Liver (tissue), 9 donors: ENCODE measurements around the gene SUSD4. TPM values are rescaled to one million over a fixed set of nuclear protein-coding genes. Genes with fewer than 3 reads are reported as not detected.

Experiments
- DNase-seq: peaks from one replicate; pipeline ENCODE4 v3.0.0-alpha.2; 2017; ENCODE audit warnings: low spot score
- H3K27ac ChIP-seq, 2 donors: one replicate each; pipeline ENCODE4 v1.7.0; 2013; ENCODE audit warnings: inconsistent platforms in 2 of 2, low read length in 2 of 2, control low read depth in 1 of 2, low read depth in 1 of 2, mild to moderate bottlenecking in 1 of 2
- H3K27me3 ChIP-seq, 4 donors: one replicate each; pipeline versions ENCODE4 v1.6.1 to v1.7.0; 2013; ENCODE audit warnings: low read length in 3 of 4, inconsistent platforms in 1 of 4, mild to moderate bottlenecking in 1 of 4, moderate library complexity in 1 of 4; ENCODE audit not compliant: control insufficient read depth in 4 of 4, insufficient read depth in 4 of 4
- H3K36me3 ChIP-seq, 4 donors: one replicate each; pipeline versions ENCODE4 v1.6.1 to v1.7.0; 2013; ENCODE audit warnings: low read length in 3 of 4, mild to moderate bottlenecking in 3 of 4, low read depth in 1 of 4, moderate library complexity in 1 of 4; ENCODE audit not compliant: control insufficient read depth in 4 of 4, insufficient read depth in 3 of 4
- H3K4me1 ChIP-seq, 4 donors: one replicate each; pipeline versions ENCODE4 v1.6.1 to v1.7.0; 2013; ENCODE audit warnings: low read length in 3 of 4, mild to moderate bottlenecking in 3 of 4, moderate library complexity in 1 of 4; ENCODE audit not compliant: control insufficient read depth in 4 of 4, insufficient read depth in 4 of 4
- H3K4me3 ChIP-seq, 3 donors: one replicate each; pipeline versions ENCODE4 v1.6.1 to v1.7.0; 2013; ENCODE audit warnings: low read length in 3 of 3, control low read depth in 1 of 3, low read depth in 1 of 3, mild to moderate bottlenecking in 1 of 3
- H3K9ac ChIP-seq, 2 donors: one replicate each; pipeline ENCODE4 v1.7.0; 2013; ENCODE audit warnings: low read length in 2 of 2, mild to moderate bottlenecking in 2 of 2, moderate library complexity in 2 of 2, control low read depth in 1 of 2, low read depth in 1 of 2
- H3K9me3 ChIP-seq, 4 donors: one replicate each; pipeline versions ENCODE4 v1.6.1 to v1.7.0; 2013; ENCODE audit warnings: low read length in 3 of 4; ENCODE audit not compliant: control insufficient read depth in 4 of 4
- CTCF ChIP-seq: fragments of 150-350 bp; IDR thresholded peaks from 2 replicates; pipeline ENCODE4 v1.5.1; 2017; ENCODE audit warnings: improper control_type of control experiment, low read depth, low read length; ENCODE audit not compliant: missing input control
- FOXA1 ChIP-seq: IDR thresholded peaks from 2 replicates; pipeline ENCODE4 v1.6.1; 2016; ENCODE audit warnings: antibody characterized with exemption
- FOXA2 ChIP-seq: IDR thresholded peaks from 2 replicates; pipeline ENCODE4 v1.6.1; 2016; ENCODE audit warnings: antibody characterized with exemption
- GABPA ChIP-seq, 2 donors: IDR thresholded peaks in 1 of 2; conservative IDR thresholded peaks in 1 of 2; 2 replicates each; pipeline ENCODE4 v1.6.1; 2016; ENCODE audit warnings: antibody characterized with exemption in 2 of 2, mild to moderate bottlenecking in 1 of 2, moderate library complexity in 1 of 2
- HNF4A ChIP-seq, 2 donors: conservative IDR thresholded peaks; 2 replicates each; pipeline ENCODE4 v1.6.1; 2016; ENCODE audit warnings: antibody characterized with exemption in 2 of 2, mild to moderate bottlenecking in 2 of 2
- HNF4G ChIP-seq: IDR thresholded peaks from 2 replicates; pipeline ENCODE4 v1.6.1; 2016; ENCODE audit warnings: antibody characterized with exemption
- JUND ChIP-seq, 2 donors: IDR thresholded peaks; 2 replicates each; pipeline ENCODE4 v1.6.1; 2016; ENCODE audit warnings: antibody characterized with exemption in 2 of 2
- MAX ChIP-seq: IDR thresholded peaks from 2 replicates; pipeline ENCODE4 v1.6.1; 2016; ENCODE audit warnings: antibody characterized with exemption
- NR2F2 ChIP-seq: IDR thresholded peaks from 2 replicates; pipeline ENCODE4 v1.6.1; 2016; ENCODE audit warnings: antibody characterized with exemption
- RAD21 ChIP-seq, 2 donors: IDR thresholded peaks; 2 replicates each; pipeline ENCODE4 v1.6.1; 2016; ENCODE audit warnings: antibody characterized with exemption in 2 of 2, mild to moderate bottlenecking in 2 of 2
- REST ChIP-seq: IDR thresholded peaks from 2 replicates; pipeline ENCODE4 v1.6.1; 2016; ENCODE audit warnings: antibody characterized with exemption, mild to moderate bottlenecking
- RXRA ChIP-seq, 2 donors: IDR thresholded peaks; 2 replicates each; pipeline ENCODE4 v1.6.1; 2017 to 2018; ENCODE audit warnings: antibody characterized with exemption in 2 of 2, mild to moderate bottlenecking in 1 of 2
- SP1 ChIP-seq: IDR thresholded peaks from 2 replicates; pipeline ENCODE4 v1.6.1; 2018; ENCODE audit warnings: antibody characterized with exemption, mild to moderate bottlenecking
- WGBS: extraction: QIAGEN DNeasy Blood & Tissue Kit; methylation state at CpG from one replicate; pipeline ENCODE4 v1.1.7; 2013; 5-methylcytosine and 5-hydroxymethylcytosine counted together
- polyA plus RNA-seq, 2 donors: library from polyadenylated mRNA; stranded (reverse) in 1 of 2; unstranded in 1 of 2; fragments of 200-250 nt in 1 of 2; fragments of >200 nt in 1 of 2; fragmentation: Nextera tagmentation in 1 of 2; extraction: Ambion mirVana in 1 of 2; gene quantifications; one replicate each; pipeline versions ENCODE4 v1.2.1 to v1.2.3, GENCODE V29; 2013 to 2015
- total RNA-seq, 2 donors: library from RNA; depleted of rRNA; stranded (reverse); fragments of >200 nt; gene quantifications; one replicate each; pipeline ENCODE4 v1.2.3, GENCODE V29; 2014
- donor health status: healthy.
- donor health status: healthy.
- donor health status: healthy.
- donor health status: healthy.
- donor health status: healthy.

SUSD4 gene
- total and polyA plus RNA-seq, 4 donors = 1.1 to 3.8 (median 1.8) TPM

GRCh38 chr1:223341121-223341520 is 22.9 kb downstream of the SUSD4 start:
- Histone ChIP-seq H3K36me3 (no peaks in the 10 kb centered on the region), H3K27ac (no peak overlapping the region), H3K27me3 (no peaks in the 10 kb centered on the region), H3K9ac (no peak overlapping the region), H3K4me1 (no peaks in the 10 kb centered on the region), H3K9me3 (no peaks in the 10 kb centered on the region), H3K4me3 (no peak overlapping the region)
- 80% methylated on average over 7 of the region's 7 CpGs for WGBS
- DNase-seq = no peak
- TF ChIP-seq GABPA (IDR thresholded peaks at IDR 0.05 in 1 of 2, conservative IDR thresholded peaks at IDR 0.05 in 1 of 2) (no peak), REST (no peak), HNF4A (conservative IDR thresholded peaks at IDR 0.05) (no peak), FOXA2 (no peak), RAD21 (IDR thresholded peaks at IDR 0.05) (no peak), JUND (IDR thresholded peaks at IDR 0.05) (no peak), SP1 (no peak), FOXA1 (no peak), MAX (no peak), HNF4G (no peak), NR2F2 (no peak), RXRA (IDR thresholded peaks at IDR 0.05) (no peak)

GRCh38 chr1:223340637-223341036 is 23.3 kb downstream of the SUSD4 start:
- no peak overlapping the region for H3K9ac ChIP-seq
- no peaks in the 10 kb centered on the region for H3K9me3 ChIP-seq
- no peaks in the 10 kb centered on the region for H3K4me1 ChIP-seq
- WGBS = 79% methylated on average over 3 of the region's 3 CpGs
- no peak overlapping the region for H3K4me3 ChIP-seq
- H3K36me3 ChIP-seq = no peaks in the 10 kb centered on the region
- TF ChIP-seq REST (no peak), CTCF (no peak)
- H3K27me3 ChIP-seq = no peaks in the 10 kb centered on the region
- DNase-seq = no peak
- H3K27ac ChIP-seq = no peak overlapping the region
